Activated CD4-positive, alpha-beta memory T cell treated with anti-CD3 and anti-CD28 coated beads for 36 hours (primary cell): ENCODE results near the gene DDX23. TPM values are rescaled to one million over a fixed set of nuclear protein-coding genes. Genes with fewer than 3 reads are reported as not detected.
A peak's percentile ranks its signal among the peaks of the same experiment; 100 is the strongest.

Experiments
- CTCF ChIA-PET: fragments of 350-600 bp; sonication (Branson Sonifier 250); formaldehyde crosslinking; loops from one replicate; lab custom pipeline; 2021; ENCODE audit warnings: antibody characterized with exemption, inconsistent platforms; lab: Charles Lee
- POLR2A ChIA-PET: fragments of 350-600 bp; sonication (Branson Sonifier 250); formaldehyde crosslinking; loops from one replicate; lab custom pipeline; 2021; ENCODE audit warnings: antibody characterized with exemption; lab: Charles Lee
- DNase-seq: peaks from one replicate; pipeline ENCODE4 v3.0.0-alpha.2; 2020
- H3K27ac Mint-ChIP-seq: one replicate; pipeline ENCODE4 v1.8.0; 2021; ENCODE audit warnings: mixed read lengths
- H3K27me3 Mint-ChIP-seq: one replicate; pipeline ENCODE4 v1.8.0; 2021; ENCODE audit warnings: mixed read lengths
- H3K36me3 Mint-ChIP-seq: one replicate; pipeline ENCODE4 v1.8.0; 2021; ENCODE audit warnings: mixed read lengths
- H3K4me1 Mint-ChIP-seq: one replicate; pipeline ENCODE4 v1.8.0; 2021; ENCODE audit warnings: low read depth, mixed read lengths
- H3K4me3 Mint-ChIP-seq: one replicate; pipeline ENCODE4 v1.8.0; 2021; ENCODE audit warnings: mild to moderate bottlenecking, mixed read lengths
- H3K9me3 Mint-ChIP-seq: one replicate; pipeline ENCODE4 v1.8.0; 2021; ENCODE audit warnings: mixed read lengths
- intact Hi-C: fragments of 100-400 bp; cut with micrococcal nuclease; formaldehyde crosslinking; loops from one replicate; pipeline ENCODE4 v1.15.1; 2023
- total RNA-seq, 2 experiments: library from RNA; stranded (reverse); gene quantifications; one replicate each; pipeline ENCODE4 v1.2.3, GENCODE V29; 2021

Gene DDX23
- total RNA-seq, 2 experiments from 2014 or later: 119 to 121 TPM

DNA sequence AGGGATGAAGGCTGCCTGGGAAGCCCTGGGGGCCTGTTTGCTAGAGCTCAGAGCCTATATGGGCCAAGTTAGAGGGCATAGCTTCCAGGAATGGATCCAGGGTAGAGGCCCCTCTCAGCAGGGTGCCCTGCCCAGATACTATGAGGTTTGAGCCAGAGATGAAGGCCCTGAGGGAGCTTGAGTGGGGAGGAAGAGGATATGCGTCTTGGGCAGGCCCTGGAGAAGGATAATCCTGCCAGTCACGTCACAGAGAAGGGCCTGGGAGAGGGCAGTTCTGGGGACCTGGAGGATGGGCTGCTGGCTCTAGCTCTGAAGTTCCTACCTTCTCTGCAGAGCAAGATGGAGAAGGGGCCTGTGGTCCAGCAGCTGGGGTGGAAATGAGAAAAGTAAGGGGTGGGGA, 39.6 kb downstream of the DDX23 start:
- H3K27ac Mint-ChIP-seq: no peak overlapping the region
- ChIA-PET POLR2A (no interaction called here), CTCF (interaction anchor here (0.8 to 5.6 kb wide), 4 partner anchors 17 to 176 kb away, joined by 3 to 38 read pairs (median 4); no protein-coding TSS in a partner anchor)
- H3K4me3 Mint-ChIP-seq: no peak overlapping the region
- peaks cover 19% of the 10 kb centered on the region for H3K4me1 Mint-ChIP-seq
- DNase-seq: no peak
- H3K36me3 Mint-ChIP-seq: no peaks in the 10 kb centered on the region
- H3K9me3 Mint-ChIP-seq: no peaks in the 10 kb centered on the region
- H3K27me3 Mint-ChIP-seq: peaks cover 7% of the 10 kb centered on the region
- intact Hi-C loops: no loop called here

GRCh38 chr12:48811437-48812090, 40.4 kb downstream of the DDX23 start:
- no peak overlapping the region for H3K27ac Mint-ChIP-seq
- H3K4me1 Mint-ChIP-seq: peaks cover 14% of the 10 kb centered on the region
- intact Hi-C loops: no loop called here
- H3K27me3 Mint-ChIP-seq: peaks cover 4% of the 10 kb centered on the region
- no peak overlapping the region for H3K4me3 Mint-ChIP-seq
- no peaks in the 10 kb centered on the region for H3K36me3 Mint-ChIP-seq
- ChIA-PET POLR2A (no interaction called here), CTCF (interaction anchor here (0.9 to 5.6 kb wide), 5 partner anchors 16 to 177 kb away, joined by 3 to 38 read pairs (median 4); no protein-coding TSS in a partner anchor)
- no peaks in the 10 kb centered on the region for H3K9me3 Mint-ChIP-seq
- DNase-seq: no peak

GRCh38 chr12:48810903-48811431, 41.0 kb downstream of the DDX23 start:
- no peak for DNase-seq
- Mint-ChIP-seq H3K27me3 (no peaks in the 10 kb centered on the region), H3K4me1 (peaks cover 9% of the 10 kb centered on the region), H3K27ac (no peak overlapping the region), H3K9me3 (no peaks in the 10 kb centered on the region), H3K36me3 (no peaks in the 10 kb centered on the region), H3K4me3 (no peak overlapping the region)
- POLR2A ChIA-PET: no interaction called here
- CTCF ChIA-PET: interaction anchor here (0.9 to 5.6 kb wide), 4 partner anchors 15 to 177 kb away, joined by 3 to 38 read pairs (median 4); no protein-coding TSS in a partner anchor
- intact Hi-C loops: no loop called here

DNA sequence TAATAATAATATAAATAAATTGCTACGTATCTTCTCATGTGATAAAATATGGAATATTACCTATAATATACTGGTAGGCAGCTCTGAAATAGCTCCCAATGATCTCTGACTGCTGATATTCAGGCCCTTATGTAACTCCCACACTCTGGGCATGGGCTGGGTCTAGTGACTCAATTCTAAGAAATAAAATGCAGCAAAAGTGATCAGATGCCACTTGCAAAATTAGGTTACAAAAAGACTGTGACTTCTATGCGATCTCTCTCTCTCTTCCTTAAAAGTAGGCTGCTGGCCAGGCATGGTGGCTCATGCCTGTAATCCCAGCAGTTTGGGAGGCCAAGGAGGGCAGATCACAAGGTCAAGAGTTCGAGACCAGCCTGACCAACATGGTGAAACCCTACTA, 44.0 kb downstream of the DDX23 start:
- intact Hi-C loops: no loop called here
- H3K4me1 Mint-ChIP-seq: peaks cover 3% of the 10 kb centered on the region
- no peaks in the 10 kb centered on the region for H3K27me3 Mint-ChIP-seq
- H3K4me3 Mint-ChIP-seq: no peak overlapping the region
- ChIA-PET CTCF (no interaction called here), POLR2A (no interaction called here)
- no peaks in the 10 kb centered on the region for H3K36me3 Mint-ChIP-seq
- H3K27ac Mint-ChIP-seq: no peak overlapping the region
- no peaks in the 10 kb centered on the region for H3K9me3 Mint-ChIP-seq
- no peak for DNase-seq

- Mint-ChIP-seq H3K27me3 (no peaks in the 10 kb centered on the region), H3K36me3 (no peaks in the 10 kb centered on the region), H3K4me1 (peaks cover 3% of the 10 kb centered on the region), H3K27ac (no peak overlapping the region), H3K9me3 (no peaks in the 10 kb centered on the region), H3K4me3 (no peak overlapping the region)
- intact Hi-C loops: no loop called here
- CTCF ChIA-PET: interaction anchor here (1.5 kb wide), 1 partner anchor 11 kb away, joined by 3 read pairs; no protein-coding TSS in a partner anchor
- DNase-seq: no peak
- POLR2A ChIA-PET: no interaction called here
These were observed 48.3 kb downstream of the DDX23 start for GRCh38 chr12:48803675-48804074.

- H3K27me3 Mint-ChIP-seq: no peaks in the 10 kb centered on the region
- no peak overlapping the region for H3K27ac Mint-ChIP-seq
- intact Hi-C loops: no loop called here
- no peaks in the 10 kb centered on the region for H3K36me3 Mint-ChIP-seq
- H3K4me3 Mint-ChIP-seq: no peak overlapping the region
- ChIA-PET POLR2A (no interaction called here), CTCF (interaction anchor here (2.5 kb wide), 1 partner anchor 14 kb away, joined by 10 read pairs; no protein-coding TSS in a partner anchor)
- H3K9me3 Mint-ChIP-seq: no peaks in the 10 kb centered on the region
- peaks cover 4% of the 10 kb centered on the region for H3K4me1 Mint-ChIP-seq
- no peak for DNase-seq
These were observed 51.0 kb downstream of the DDX23 start for GRCh38 chr12:48800971-48801370.

DNA sequence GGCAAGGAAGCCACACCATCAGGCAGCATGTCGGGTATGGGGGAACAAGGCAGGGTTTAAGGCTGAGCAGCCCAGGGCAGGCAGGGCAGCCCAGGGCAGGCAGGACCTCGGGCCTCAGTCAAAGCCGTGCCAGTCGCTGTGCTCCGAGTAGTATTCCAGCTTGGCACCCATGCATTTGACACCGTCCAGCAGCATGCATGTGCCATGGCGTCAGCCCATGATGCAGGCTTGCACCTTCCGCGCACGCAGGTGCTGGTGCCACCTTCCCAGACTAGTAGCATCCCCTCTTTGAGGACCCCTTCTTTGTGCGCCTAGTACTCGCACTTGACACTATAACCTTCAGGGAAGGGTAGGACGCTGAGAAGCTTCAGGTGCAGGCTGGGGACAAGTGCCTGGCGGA, 51.5 kb downstream of the DDX23 start:
- no peak for DNase-seq
- Mint-ChIP-seq H3K4me3 (no peak overlapping the region), H3K27ac (no peak overlapping the region), H3K27me3 (no peaks in the 10 kb centered on the region), H3K9me3 (no peaks in the 10 kb centered on the region), H3K36me3 (no peaks in the 10 kb centered on the region), H3K4me1 (peaks cover 7% of the 10 kb centered on the region)
- ChIA-PET CTCF (interaction anchor here (2.5 kb wide), 1 partner anchor 14 kb away, joined by 10 read pairs; no protein-coding TSS in a partner anchor), POLR2A (no interaction called here)
- intact Hi-C loops: no loop called here

- Mint-ChIP-seq H3K27ac (no peak overlapping the region), H3K9me3 (no peaks in the 10 kb centered on the region), H3K36me3 (no peaks in the 10 kb centered on the region), H3K4me3 (no peak overlapping the region), H3K4me1 (peaks cover 4% of the 10 kb centered on the region), H3K27me3 (peaks cover 3% of the 10 kb centered on the region)
- intact Hi-C loops: loop anchor here (1.0 to 10.0 kb wide), 4 partner anchors 44 to 254 kb away; partner anchors contain the start of gene KANSL2
- peak; percentile 35 for DNase-seq
- ChIA-PET CTCF (interaction anchor here (0.9 to 7.1 kb wide), 8 partner anchors 16 to 254 kb away, joined by 3 to 247 read pairs (median 6); no protein-coding TSS in a partner anchor), POLR2A (no interaction called here)
These were observed 55.0 kb downstream of the DDX23 start for GRCh38 chr12:48796976-48797375.

DNA sequence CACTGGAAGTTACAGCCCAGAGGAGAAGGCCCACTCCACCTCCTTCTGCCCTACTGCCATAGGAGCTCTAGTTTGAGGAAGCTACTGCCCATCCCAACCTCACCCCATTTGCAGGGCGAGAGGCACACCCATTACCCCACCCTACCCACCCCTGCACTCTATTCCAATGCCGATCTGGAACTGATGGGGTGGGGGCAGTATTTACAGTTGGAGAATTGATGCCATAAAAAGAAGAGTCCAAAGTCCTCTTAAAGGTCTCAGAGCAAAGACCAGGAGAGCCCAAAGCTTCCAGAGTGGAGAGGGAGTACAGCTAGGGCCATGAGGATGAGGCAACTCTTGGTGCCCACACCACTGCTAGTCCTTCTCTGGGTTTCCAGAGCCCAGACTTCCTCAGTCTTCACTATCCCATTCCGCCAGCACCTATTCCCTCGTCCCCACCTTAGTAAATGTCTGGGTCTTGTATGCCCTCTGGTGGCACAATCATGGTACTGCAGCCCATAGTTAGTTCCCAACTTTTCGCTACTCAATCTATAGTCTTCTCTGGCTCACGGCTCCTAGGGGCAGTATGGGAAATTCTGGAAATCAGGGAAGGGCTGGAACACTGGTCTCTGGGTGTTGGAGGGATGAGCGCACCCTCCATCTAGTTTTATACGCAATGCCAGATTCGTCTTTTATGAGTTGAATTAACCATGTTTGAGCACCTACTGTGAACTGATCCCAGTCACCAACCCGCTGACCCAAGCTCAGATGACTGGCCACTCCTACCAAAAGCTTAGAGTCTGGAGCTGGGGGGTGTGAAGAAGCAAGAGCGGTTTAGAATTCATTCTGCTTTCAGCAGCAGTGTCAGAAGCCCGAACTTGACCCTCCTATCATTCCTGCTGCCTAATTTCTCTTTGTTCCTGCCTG, 56.2 kb downstream of the DDX23 start:
- POLR2A ChIA-PET: interaction anchor here (1.0 kb wide), 1 partner anchor 43 kb away, joined by 4 read pairs; no protein-coding TSS in a partner anchor
- DNase-seq: peak; percentile 71
- Mint-ChIP-seq H3K27ac (no peak overlapping the region), H3K4me1 (peaks cover 4% of the 10 kb centered on the region), H3K9me3 (no peaks in the 10 kb centered on the region), H3K27me3 (peaks cover 3% of the 10 kb centered on the region), H3K36me3 (no peaks in the 10 kb centered on the region), H3K4me3 (no peak overlapping the region)
- intact Hi-C loops: loop anchor here (1.0 to 10.0 kb wide), 4 partner anchors 43 to 253 kb away; partner anchors contain the start of gene KANSL2
- CTCF ChIA-PET: interaction anchor here (0.7 to 7.1 kb wide), 25 partner anchors 9 to 253 kb away, joined by 3 to 247 read pairs (median 4); partner anchors contain the start of genes DDX23 and KANSL2

DNA sequence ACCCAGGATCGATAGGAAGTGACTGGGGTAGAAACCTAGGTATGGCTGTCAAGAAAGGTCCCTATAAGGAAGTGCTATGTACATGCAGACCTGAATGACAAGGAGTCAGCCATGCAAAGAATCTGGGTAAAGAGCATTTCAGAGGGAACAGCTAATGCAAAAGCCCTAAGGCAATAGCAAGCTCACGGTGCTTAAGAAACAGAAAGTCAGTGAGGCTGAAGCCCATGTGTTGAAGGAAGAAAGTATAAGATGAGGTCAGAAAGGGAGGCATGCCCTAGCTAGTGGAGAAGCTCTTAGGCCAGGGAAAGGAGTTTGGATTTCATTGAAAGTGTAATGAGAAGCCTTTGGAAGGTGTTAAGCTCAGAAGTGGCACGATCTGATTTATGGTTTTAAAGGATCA, 57.1 kb downstream of the DDX23 start:
- CTCF ChIA-PET: interaction anchor here (0.6 to 7.1 kb wide), 25 partner anchors 11 to 993 kb away, joined by 3 to 247 read pairs (median 4); partner anchors contain the start of genes DDX23 and KANSL2
- POLR2A ChIA-PET: interaction anchor here (0.6 to 1.0 kb wide), 2 partner anchors 42 to 703 kb away, joined by 3 to 4 read pairs; no protein-coding TSS in a partner anchor
- Mint-ChIP-seq H3K9me3 (no peaks in the 10 kb centered on the region), H3K27me3 (peaks cover 11% of the 10 kb centered on the region), H3K27ac (no peak overlapping the region), H3K4me3 (no peak overlapping the region), H3K36me3 (no peaks in the 10 kb centered on the region), H3K4me1 (peaks cover 4% of the 10 kb centered on the region)
- intact Hi-C loops: loop anchor here (5.0 to 10.0 kb wide), 2 partner anchors 113 to 170 kb away; partner anchors contain the start of gene KANSL2
- no peak for DNase-seq

GRCh38 chr12:48793696-48794095, 58.3 kb downstream of the DDX23 start:
- no peak overlapping the region for H3K27ac Mint-ChIP-seq
- no peaks in the 10 kb centered on the region for H3K9me3 Mint-ChIP-seq
- H3K4me1 Mint-ChIP-seq: peaks cover 4% of the 10 kb centered on the region
- ChIA-PET CTCF (interaction anchor here (0.7 to 7.1 kb wide), 11 partner anchors 10 to 252 kb away, joined by 3 to 247 read pairs (median 3); no protein-coding TSS in a partner anchor), POLR2A (no interaction called here)
- DNase-seq: no peak
- no peak overlapping the region for H3K4me3 Mint-ChIP-seq
- intact Hi-C loops: loop anchor here (10.0 kb wide), 1 partner anchor 169 kb away; no protein-coding TSS in a partner anchor
- H3K27me3 Mint-ChIP-seq: peaks cover 12% of the 10 kb centered on the region
- no peaks in the 10 kb centered on the region for H3K36me3 Mint-ChIP-seq
